Activated CD4-positive, alpha-beta T cell treated with anti-CD3 and anti-CD28 coated beads, Interleukin-2, amount 10 ng/mL, durations not matched to agents 7 days and 5 days (primary cell): ENCODE data around the gene IL2RG. TPM values are rescaled to one million over a fixed set of nuclear protein-coding genes. Genes with fewer than 3 reads are reported as not detected.
A peak's percentile ranks its signal among the peaks of the same experiment; 100 is the strongest.

ENCODE experiments used
- CTCF ChIA-PET: fragments of 350-600 bp; sonication (Branson Sonifier 250); formaldehyde crosslinking; loops from one replicate; lab custom pipeline; 2021; ENCODE audit warnings: antibody characterized with exemption; lab: Charles Lee
- POLR2A ChIA-PET: fragments of 350-600 bp; sonication (Branson Sonifier 250); formaldehyde crosslinking; loops from one replicate; lab custom pipeline; 2021; ENCODE audit warnings: antibody characterized with exemption; lab: Charles Lee
- DNase-seq: peaks from one replicate; pipeline ENCODE4 v3.0.0-alpha.2; 2020
- H3K27ac Mint-ChIP-seq: one replicate; pipeline ENCODE4 v1.8.0; 2021; ENCODE audit warnings: mild to moderate bottlenecking, moderate library complexity, mixed read lengths
- H3K27me3 Mint-ChIP-seq: one replicate; pipeline ENCODE4 v1.8.0; 2021; ENCODE audit warnings: mixed read lengths
- H3K36me3 Mint-ChIP-seq: one replicate; pipeline ENCODE4 v1.8.0; 2021; ENCODE audit warnings: low read depth, mixed read lengths
- H3K4me1 Mint-ChIP-seq: one replicate; pipeline ENCODE4 v1.8.0; 2021; ENCODE audit warnings: mixed read lengths
- H3K4me3 Mint-ChIP-seq: one replicate; pipeline ENCODE4 v1.8.0; 2021; ENCODE audit warnings: mild to moderate bottlenecking, moderate library complexity, mixed read lengths
- H3K9me3 Mint-ChIP-seq: one replicate; pipeline ENCODE4 v1.8.0; 2021; ENCODE audit warnings: mixed read lengths
- total RNA-seq, 2 experiments: library from RNA; stranded (reverse); gene quantifications; one replicate each; pipeline ENCODE4 v1.2.3, GENCODE V29; 2021

IL2RG gene
- total RNA-seq: 100 to 1,000 TPM; 447 to 523 TPM

GRCh38 chrX:71111141-71111843 is at the start of gene IL2RG:
IL2RG (minus strand) TSS chrX:71111577; CDS start chrX:71111539, 38 bp downstream.
- H3K4me3 Mint-ChIP-seq: peak within 1 kb of the TSS; percentile 98
- H3K27ac Mint-ChIP-seq: peak within 1 kb of the TSS; percentile 99
- H3K36me3 Mint-ChIP-seq: peaks cover 50% of the 10 kb centered on the region
- no peaks in the 10 kb centered on the region for H3K9me3 Mint-ChIP-seq
- peak; percentile 87 for DNase-seq
- CTCF ChIA-PET: interaction anchor here (1.2 to 1.7 kb wide), 5 partner anchors 8 to 21 kb away, joined by 3 to 9 read pairs (median 5); no protein-coding TSS in a partner anchor
- H3K4me1 Mint-ChIP-seq: peaks cover 39% of the 10 kb centered on the region
- no peaks in the 10 kb centered on the region for H3K27me3 Mint-ChIP-seq
- POLR2A ChIA-PET: interaction anchor here (0.6 to 1.5 kb wide), 2 partner anchors 9 to 71 kb away, joined by 3 to 6 read pairs; no protein-coding TSS in a partner anchor

DNA sequence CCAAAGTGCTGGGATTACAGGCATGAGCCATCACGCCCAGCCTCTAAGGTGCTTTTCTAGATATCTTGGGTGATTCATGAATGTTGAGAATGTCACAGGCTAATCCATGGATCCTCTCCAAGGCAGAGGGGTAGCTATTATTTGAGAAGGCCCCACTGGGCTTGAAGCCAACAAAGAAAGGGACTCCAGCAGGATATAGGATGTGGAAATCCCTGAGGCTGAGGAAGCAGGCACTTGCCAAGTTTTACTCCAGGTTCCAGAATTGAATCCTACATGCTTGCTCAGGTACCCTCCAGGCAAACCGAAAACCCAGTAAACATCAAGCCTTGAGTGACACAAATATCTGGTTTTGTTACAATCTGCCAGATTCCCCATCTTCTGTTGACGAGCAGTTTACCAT is 49.1 kb upstream of the IL2RG start:
- Mint-ChIP-seq H3K27ac (no peak overlapping the region), H3K9me3 (no peaks in the 10 kb centered on the region), H3K4me3 (no peak overlapping the region), H3K36me3 (peaks cover 6% of the 10 kb centered on the region), H3K4me1 (peaks cover 10% of the 10 kb centered on the region), H3K27me3 (no peaks in the 10 kb centered on the region)
- no peak for DNase-seq
- ChIA-PET CTCF (no interaction called here), POLR2A (no interaction called here)

DNA sequence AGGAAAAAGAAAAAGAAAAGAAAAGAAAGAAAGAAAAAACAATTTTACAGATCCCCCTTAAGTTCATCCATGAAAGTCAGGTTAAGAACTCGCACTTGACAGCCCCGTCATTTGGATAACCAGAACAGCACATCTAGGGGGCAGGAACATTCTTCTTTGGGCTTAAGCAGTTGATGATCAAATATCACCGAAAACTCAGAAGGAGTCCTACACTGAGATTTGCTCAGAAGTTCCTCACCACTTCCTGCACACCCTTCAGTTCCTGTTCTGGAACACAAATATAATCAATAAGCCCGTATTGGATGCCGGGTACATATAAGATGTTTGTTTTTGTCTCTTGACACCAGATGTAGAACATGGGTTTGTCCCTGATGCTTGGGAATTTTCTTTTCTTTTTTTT is 48.0 kb upstream of the IL2RG start:
- H3K27me3 Mint-ChIP-seq: no peaks in the 10 kb centered on the region
- DNase-seq: no peak
- H3K4me1 Mint-ChIP-seq: peaks cover 10% of the 10 kb centered on the region
- H3K4me3 Mint-ChIP-seq: no peak overlapping the region
- peaks cover 6% of the 10 kb centered on the region for H3K36me3 Mint-ChIP-seq
- ChIA-PET POLR2A (no interaction called here), CTCF (no interaction called here)
- no peaks in the 10 kb centered on the region for H3K9me3 Mint-ChIP-seq
- no peak overlapping the region for H3K27ac Mint-ChIP-seq

DNA sequence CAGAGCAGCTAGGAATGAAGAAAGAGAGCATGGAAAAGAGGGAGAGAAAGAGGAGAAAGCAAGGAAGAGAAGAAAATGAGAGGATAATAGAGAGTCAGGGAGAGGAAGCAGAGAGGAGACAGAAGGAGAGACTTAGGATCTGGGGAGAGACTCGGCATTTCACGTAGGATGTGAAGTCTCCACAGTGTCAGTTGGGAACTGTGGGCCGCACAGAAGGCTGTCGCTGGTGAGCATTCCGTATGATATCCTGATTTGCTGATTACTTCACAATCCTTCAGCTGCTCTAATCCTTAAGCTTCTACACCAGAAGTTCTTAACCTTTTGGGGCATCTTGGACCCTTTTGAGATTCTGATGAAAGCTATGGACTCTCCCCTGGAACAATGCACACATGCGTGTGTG is 47.2 kb upstream of the IL2RG start:
- H3K9me3 Mint-ChIP-seq: no peaks in the 10 kb centered on the region
- H3K36me3 Mint-ChIP-seq: peaks cover 6% of the 10 kb centered on the region
- peaks cover 10% of the 10 kb centered on the region for H3K4me1 Mint-ChIP-seq
- no peaks in the 10 kb centered on the region for H3K27me3 Mint-ChIP-seq
- H3K27ac Mint-ChIP-seq: no peak overlapping the region
- POLR2A ChIA-PET: no interaction called here
- no peak for DNase-seq
- H3K4me3 Mint-ChIP-seq: no peak overlapping the region
- CTCF ChIA-PET: interaction anchor here (0.5 kb wide), 1 partner anchor 141 kb away, joined by 3 read pairs; no protein-coding TSS in a partner anchor

- Mint-ChIP-seq H3K4me1 (peaks cover 10% of the 10 kb centered on the region), H3K9me3 (no peaks in the 10 kb centered on the region), H3K36me3 (peaks cover 2% of the 10 kb centered on the region), H3K27me3 (no peaks in the 10 kb centered on the region), H3K4me3 (no peak overlapping the region), H3K27ac (no peak overlapping the region)
- DNase-seq: no peak
- CTCF ChIA-PET: no interaction called here
- POLR2A ChIA-PET: no interaction called here
Measured at GRCh38 chrX:71154641-71155040, 43.3 kb upstream of the IL2RG start.

GRCh38 chrX:71154196-71154595 is 42.8 kb upstream of the IL2RG start:
- ChIA-PET POLR2A (no interaction called here), CTCF (no interaction called here)
- no peak for DNase-seq
- Mint-ChIP-seq H3K4me3 (no peak overlapping the region), H3K27ac (no peak overlapping the region), H3K27me3 (no peaks in the 10 kb centered on the region), H3K9me3 (no peaks in the 10 kb centered on the region), H3K4me1 (peaks cover 6% of the 10 kb centered on the region), H3K36me3 (no peaks in the 10 kb centered on the region)

DNA sequence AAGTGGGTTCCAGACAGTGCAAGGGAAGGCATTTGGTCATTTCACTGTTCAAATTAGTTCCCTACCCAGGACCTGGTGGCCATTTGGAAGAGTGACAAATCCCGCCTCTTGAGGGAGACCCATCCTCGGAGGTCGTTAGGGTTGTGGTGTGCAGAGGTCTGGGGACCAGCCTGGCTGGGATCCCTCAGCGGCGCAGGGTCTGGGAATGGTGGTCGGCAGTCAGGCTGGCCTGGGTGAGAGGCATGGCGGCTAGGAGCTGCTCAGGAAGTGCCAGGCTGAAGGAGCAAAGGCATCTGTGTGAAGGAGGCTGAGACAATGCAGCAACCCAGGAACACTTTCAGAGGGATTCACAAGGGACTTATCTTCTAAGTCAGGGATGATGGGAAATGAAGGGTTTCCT is 40.0 kb upstream of the IL2RG start:
- Mint-ChIP-seq H3K4me3 (no peak overlapping the region), H3K9me3 (no peaks in the 10 kb centered on the region), H3K4me1 (peaks cover 3% of the 10 kb centered on the region), H3K27me3 (no peaks in the 10 kb centered on the region), H3K27ac (no peak overlapping the region), H3K36me3 (no peaks in the 10 kb centered on the region)
- CTCF ChIA-PET: interaction anchor here (0.6 to 1.1 kb wide), 2 partner anchors 11 to 267 kb away, joined by 3 read pairs; no protein-coding TSS in a partner anchor
- no peak for DNase-seq
- POLR2A ChIA-PET: no interaction called here

- ChIA-PET POLR2A (no interaction called here), CTCF (interaction anchor here (2.7 kb wide), 1 partner anchor 10 kb away, joined by 11 read pairs; no protein-coding TSS in a partner anchor)
- no peaks in the 10 kb centered on the region for H3K27me3 Mint-ChIP-seq
- no peak overlapping the region for H3K27ac Mint-ChIP-seq
- H3K36me3 Mint-ChIP-seq: no peaks in the 10 kb centered on the region
- no peaks in the 10 kb centered on the region for H3K9me3 Mint-ChIP-seq
- DNase-seq: no peak
- peaks cover 10% of the 10 kb centered on the region for H3K4me1 Mint-ChIP-seq
- H3K4me3 Mint-ChIP-seq: no peak overlapping the region
Measured at GRCh38 chrX:71148278-71148663, 36.9 kb upstream of the IL2RG start.

DNA sequence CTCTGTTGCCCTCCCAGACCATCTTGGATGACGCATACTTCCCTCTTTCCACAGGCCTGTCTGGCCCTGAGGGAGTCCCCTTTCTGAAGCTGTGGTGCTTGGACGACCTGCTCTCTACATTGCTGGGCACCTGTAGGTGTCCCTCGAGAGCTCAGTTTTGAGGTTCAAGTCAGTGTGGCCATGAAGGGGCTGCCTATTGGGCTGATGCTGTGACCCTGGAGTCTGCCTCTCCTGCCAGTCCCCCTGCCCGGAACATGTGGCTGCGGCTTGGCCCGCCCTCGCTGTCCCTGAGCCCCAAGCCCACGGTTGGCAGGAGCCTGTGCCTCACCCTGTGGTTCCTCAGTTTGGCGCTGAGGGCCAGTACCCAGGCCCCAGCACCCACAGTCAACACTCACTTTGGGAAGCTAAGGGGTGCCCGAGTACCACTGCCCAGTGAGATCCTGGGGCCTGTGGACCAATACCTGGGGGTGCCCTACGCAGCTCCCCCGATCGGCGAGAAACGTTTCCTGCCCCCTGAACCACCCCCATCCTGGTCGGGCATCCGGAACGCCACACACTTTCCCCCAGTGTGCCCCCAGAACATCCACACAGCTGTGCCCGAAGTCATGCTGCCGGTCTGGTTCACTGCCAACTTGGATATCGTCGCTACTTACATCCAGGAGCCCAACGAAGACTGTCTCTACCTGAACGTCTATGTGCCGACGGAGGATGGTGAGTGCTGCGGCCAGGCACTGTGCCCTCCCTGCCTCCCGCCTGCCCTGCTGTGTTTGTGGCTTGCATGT is 36.3 kb upstream of the IL2RG start:
- Mint-ChIP-seq H3K9me3 (no peaks in the 10 kb centered on the region), H3K27me3 (no peaks in the 10 kb centered on the region), H3K27ac (no peak overlapping the region), H3K4me3 (no peak overlapping the region), H3K36me3 (no peaks in the 10 kb centered on the region), H3K4me1 (peaks cover 10% of the 10 kb centered on the region)
- DNase-seq: no peak
- ChIA-PET POLR2A (no interaction called here), CTCF (interaction anchor here (2.7 kb wide), 1 partner anchor 9 kb away, joined by 11 read pairs; no protein-coding TSS in a partner anchor)

DNA sequence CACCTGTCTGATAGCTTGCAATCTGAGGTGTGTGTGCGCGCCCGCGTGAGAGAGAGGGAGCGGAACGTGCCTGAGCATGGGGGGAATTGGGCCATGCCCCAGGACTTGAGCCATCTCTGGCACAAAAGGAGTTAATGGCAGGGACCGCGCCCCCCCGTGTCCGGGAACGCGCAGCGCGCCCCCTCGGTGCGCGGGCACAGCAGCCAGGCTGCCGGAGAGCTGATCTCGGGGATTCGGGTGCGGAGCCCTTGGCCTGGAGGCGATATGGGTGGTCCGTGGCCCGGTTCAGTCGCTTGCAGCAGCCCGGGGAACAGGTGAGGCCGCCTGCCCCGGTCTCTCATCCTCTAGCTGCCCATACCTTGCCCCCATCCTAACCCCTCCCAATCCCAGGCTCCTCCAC is 33.3 kb upstream of the IL2RG start, which contains the start of gene NLGN3:
TSS of gene NLGN3 (plus strand) at position 191 of the 400 bp plus-strand sequence. CDS start 2,909 bp downstream, outside the sequence.
- ChIA-PET CTCF (no interaction called here), POLR2A (no interaction called here)

GRCh38 chrX:71143508-71143907 is 32.1 kb upstream of the IL2RG start:
- no peaks in the 10 kb centered on the region for H3K9me3 Mint-ChIP-seq
- H3K27ac Mint-ChIP-seq: no peak overlapping the region
- no peak for DNase-seq
- POLR2A ChIA-PET: no interaction called here
- H3K27me3 Mint-ChIP-seq: no peaks in the 10 kb centered on the region
- CTCF ChIA-PET: interaction anchor here (1.5 to 1.7 kb wide), 2 partner anchors 9 to 12 kb away, joined by 3 to 4 read pairs; no protein-coding TSS in a partner anchor
- peaks cover 17% of the 10 kb centered on the region for H3K4me1 Mint-ChIP-seq
- no peak overlapping the region for H3K4me3 Mint-ChIP-seq
- H3K36me3 Mint-ChIP-seq: peaks cover 10% of the 10 kb centered on the region

More for the DNA sequence above, 33.3 kb upstream of the IL2RG start, which contains the start of gene NLGN3:
- Mint-ChIP-seq H3K27me3 (no peaks in the 10 kb centered on the region), H3K36me3 (peaks cover 2% of the 10 kb centered on the region), H3K27ac (no peak within 1 kb of the TSS), H3K4me1 (peaks cover 14% of the 10 kb centered on the region), H3K4me3 (no peak within 1 kb of the TSS), H3K9me3 (no peaks in the 10 kb centered on the region)
- DNase-seq: no peak

DNA sequence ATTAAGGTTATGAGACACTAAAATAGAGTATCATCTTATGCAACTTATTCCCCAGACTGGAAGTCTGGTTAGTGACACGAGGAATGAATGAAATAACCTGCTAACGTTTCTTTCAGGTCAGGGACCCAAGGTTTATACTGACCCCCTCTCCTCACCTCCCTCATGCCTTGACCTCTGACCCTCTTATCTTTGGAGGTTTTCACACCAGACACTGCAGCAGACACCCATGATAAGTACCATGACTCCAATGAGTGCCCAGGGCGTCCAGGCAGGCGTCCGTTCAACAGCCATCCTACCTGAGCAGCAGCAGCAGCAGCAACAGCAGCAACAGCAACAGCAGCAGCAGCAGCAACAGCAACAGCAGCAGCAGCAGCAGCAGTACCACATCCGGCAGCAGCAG is 29.1 kb upstream of the IL2RG start:
- no peak for DNase-seq
- Mint-ChIP-seq H3K36me3 (peaks cover 21% of the 10 kb centered on the region), H3K27me3 (no peaks in the 10 kb centered on the region), H3K27ac (no peak overlapping the region), H3K4me1 (peaks cover 8% of the 10 kb centered on the region), H3K4me3 (no peak overlapping the region), H3K9me3 (no peaks in the 10 kb centered on the region)
- CTCF ChIA-PET: interaction anchor here (0.8 kb wide), 1 partner anchor 22 kb away, joined by 3 read pairs; the partner anchor contains the start of gene MED12
- POLR2A ChIA-PET: no interaction called here
